ENCODE measurements around the gene NEU2.
"Not testable (repeated sequence)": the region's sequence is repeated elsewhere in the genome, so short reads cannot be mapped to it uniquely, and the experiment has no call there.

Gene NEU2

GRCh38 chr2:233035426-233036161 lies 3.1 kb downstream of the NEU2 start:
- no peak for DNase-seq

- DNase-seq: no peak
These were observed 3.8 kb downstream of the NEU2 start for GRCh38 chr2:233036162-233036838.

- DNase-seq: no peak
These were observed 4.6 kb downstream of the NEU2 start for GRCh38 chr2:233037078-233037477.

GRCh38 chr2:233039212-233039845 lies 6.9 kb downstream of the NEU2 start:
- no peak for DNase-seq

- DNase-seq: no peak
These were observed 7.5 kb downstream of the NEU2 start for GRCh38 chr2:233039846-233040530.

GRCh38 chr2:233040571-233040970 lies 8.1 kb downstream of the NEU2 start:
- no peak for DNase-seq

GRCh38 chr2:233041722-233042323 lies 9.4 kb downstream of the NEU2 start:
- DNase-seq: no peak

GRCh38 chr2:233042549-233042948 lies 10.1 kb downstream of the NEU2 start:
- DNase-seq: no peak

GRCh38 chr2:233044974-233045605 lies 12.6 kb downstream of the NEU2 start:
- DNase-seq: no peak

GRCh38 chr2:233047206-233047605 lies 14.7 kb downstream of the NEU2 start:
- DNase-seq: no peak

- DNase-seq: no peak
These were observed 15.2 kb downstream of the NEU2 start for GRCh38 chr2:233047667-233048066.

- DNase-seq: no peak
These were observed 16.2 kb downstream of the NEU2 start for GRCh38 chr2:233048569-233049193.

GRCh38 chr2:233049194-233049761 lies 16.8 kb downstream of the NEU2 start:
- DNase-seq: no peak

GRCh38 chr2:233051241-233052149 lies 19.0 kb downstream of the NEU2 start:
- peak; percentile 29 for DNase-seq

GRCh38 chr2:233052517-233052916 lies 20.0 kb downstream of the NEU2 start:
- DNase-seq: not testable (repeated sequence)

GRCh38 chr2:233053928-233054784 lies 21.7 kb downstream of the NEU2 start:
- peak; percentile 58 for DNase-seq

- DNase-seq: no peak
These were observed 22.9 kb downstream of the NEU2 start for GRCh38 chr2:233055362-233055761.

GRCh38 chr2:233056961-233057605 lies 24.6 kb downstream of the NEU2 start:
- no peak for DNase-seq

Measured in CD4-positive, alpha-beta T cell treated with Interleukin-15 for 1 hour (primary cell).